Ishikawa (cell line): ENCODE results near the gene RPL35.

Experiments used
- CREB1 ChIP-seq: IDR thresholded peaks from 2 replicates; pipeline ENCODE4 v1.6.1; 2012; ENCODE audit warnings: low read depth
- YY1 ChIP-seq: IDR thresholded peaks from 2 replicates; pipeline ENCODE4 v1.6.1; 2012; ENCODE audit warnings: low read depth

DNA sequence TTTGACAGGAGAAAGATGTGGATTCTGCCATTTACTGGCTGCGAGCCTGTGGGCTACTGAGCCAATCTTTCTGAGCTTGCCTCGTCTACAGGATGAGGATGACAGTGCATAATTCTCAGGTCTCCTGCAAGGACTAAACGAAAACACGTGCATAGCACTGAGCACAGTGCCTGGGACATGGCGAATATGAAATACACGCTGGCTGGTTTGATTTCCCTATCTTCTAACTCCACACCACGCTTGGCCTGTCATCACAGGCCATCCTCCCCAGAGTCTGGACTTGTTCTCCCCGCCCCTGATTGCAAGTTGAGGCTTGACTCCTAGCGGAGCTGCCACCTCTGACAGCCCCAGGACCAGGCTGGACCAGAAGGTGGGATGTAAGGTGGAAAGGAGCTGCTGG lies 38.1 kb upstream of the RPL35 start:
- no peak for TF ChIP-seq YY1
- TF ChIP-seq CREB1 = no peak
